ENCODE results near the gene STK32B.

STK32B gene

GRCh38 chr4:5456296-5456845 lies 405.1 kb downstream of the STK32B start:
- no peak for DNase-seq

- DNase-seq = no peak
These were observed 407.4 kb downstream of the STK32B start for GRCh38 chr4:5458676-5459075.

- no peak for DNase-seq
These were observed 408.0 kb downstream of the STK32B start for GRCh38 chr4:5459236-5459635.

- DNase-seq = no peak
These were observed 409.0 kb downstream of the STK32B start for GRCh38 chr4:5460106-5460801.

- DNase-seq = no peak
These were observed 410.2 kb downstream of the STK32B start for GRCh38 chr4:5461477-5461876.

- no peak for DNase-seq
These were observed 411.1 kb downstream of the STK32B start for GRCh38 chr4:5462254-5462835.

- DNase-seq = no peak
These were observed 411.6 kb downstream of the STK32B start for GRCh38 chr4:5462896-5463295.

GRCh38 chr4:5463361-5463760 lies 412.1 kb downstream of the STK32B start:
- no peak for DNase-seq

- no peak for DNase-seq
These were observed 412.8 kb downstream of the STK32B start for GRCh38 chr4:5463936-5464650.

- DNase-seq = no peak
These were observed 414.2 kb downstream of the STK32B start for GRCh38 chr4:5465529-5465928.

GRCh38 chr4:5465956-5466355 lies 414.7 kb downstream of the STK32B start:
- no peak for DNase-seq

- no peak for DNase-seq
These were observed 415.8 kb downstream of the STK32B start for GRCh38 chr4:5467111-5467510.

GRCh38 chr4:5469151-5469775 lies 418.0 kb downstream of the STK32B start:
- DNase-seq = no peak

- DNase-seq = no peak
These were observed 418.6 kb downstream of the STK32B start for GRCh38 chr4:5469861-5470260.

GRCh38 chr4:5470318-5471198 lies 419.3 kb downstream of the STK32B start:
- DNase-seq = no peak

- no peak for DNase-seq
These were observed 419.9 kb downstream of the STK32B start for GRCh38 chr4:5471206-5471605.

- no peak for DNase-seq
These were observed 420.4 kb downstream of the STK32B start for GRCh38 chr4:5471691-5472090.

GRCh38 chr4:5472160-5472591 lies 420.9 kb downstream of the STK32B start:
- no peak for DNase-seq

- DNase-seq = no peak
These were observed 421.8 kb downstream of the STK32B start for GRCh38 chr4:5473125-5473524.

- no peak for DNase-seq
These were observed 423.5 kb downstream of the STK32B start for GRCh38 chr4:5474756-5475155.

GRCh38 chr4:5477613-5478012 lies 426.3 kb downstream of the STK32B start:
- DNase-seq = no peak

GRCh38 chr4:5478169-5478568 lies 426.9 kb downstream of the STK32B start:
- DNase-seq = no peak
